HepG2 (cell line): ENCODE measurements around the gene MS4A10. TPM values are rescaled to one million over a fixed set of nuclear protein-coding genes. Genes with fewer than 3 reads are reported as not detected.
"Not testable (repeated sequence)": the region's sequence is repeated elsewhere in the genome, so short reads cannot be mapped to it uniquely, and the experiment has no call there.

Experiments
- ATAC-seq: fragments of 200-7000 bp; cut with Tn5 transposase; 3 replicates; pipeline ENCODE4 v1.9.1; 2020; ENCODE audit warnings: mild to moderate bottlenecking, moderate library complexity
- BruUV-seq: library from RNA; stranded (reverse); fragments of 400-500 nt; replicated peaks from 2 replicates; lab custom pipeline; 2021; lab: Mats Ljungman, UMichigan
- CTCF ChIA-PET: fragments of 300-600 bp; formaldehyde crosslinking; extraction: SDS; loops from one replicate; lab custom pipeline; 2021; ENCODE audit warnings: low total read pairs, inconsistent platforms, low intra/inter-chr PET ratio; lab: Yijun Ruan, JAX
- POLR2A ChIA-PET: fragments of 350-600 bp; sonication (Branson Sonifier 250); formaldehyde crosslinking; loops from one replicate; lab custom pipeline; 2020; ENCODE audit warnings: antibody characterized with exemption, inconsistent platforms; lab: Yijun Ruan, JAX
- DNase-seq: peaks from one replicate; pipeline ENCODE4 v3.0.0-alpha.2; 2015; ENCODE audit warnings: low spot score
- FAIRE-seq: peaks from 3 replicates; lab custom pipeline; 2011; peaks lifted over from hg19 to GRCh38; lab: Jason Lieb, UNC
- H2AFZ ChIP-seq: one replicate; pipeline ENCODE4 v1.6.1; 2011; ENCODE audit warnings: low read length, inconsistent platforms
- H3K27ac ChIP-seq: fragments of 300-600 bp; 3 replicates; pipeline ENCODE4 v1.8.0; 2011; ENCODE audit warnings: mixed run types, mild to moderate bottlenecking, mixed read lengths, low read length, inconsistent platforms; ENCODE audit not compliant: insufficient read depth; ENCODE audit errors: extremely low read length
- H3K27me3 ChIP-seq, 2 experiments: fragments of 200-600 bp in 1 of 2; 2 replicates in 1 of 2; 3 replicates in 1 of 2; pipeline versions ENCODE4 v1.6.0 to v1.8.0; 2011; ENCODE audit warnings: low read length in 2 of 2, mild to moderate bottlenecking in 2 of 2, moderate library complexity in 2 of 2, inconsistent platforms in 1 of 2; ENCODE audit not compliant: insufficient read depth in 2 of 2, control insufficient read depth in 1 of 2
- H3K36me3 ChIP-seq, 2 experiments: fragments of 200-600 bp in 1 of 2; replicated peaks in 1 of 2; 2 replicates in 1 of 2; 3 replicates in 1 of 2; pipeline versions ENCODE4 v1.5.1 to v1.8.0; 2011; ENCODE audit warnings: low read length in 2 of 2, inconsistent platforms in 1 of 2; ENCODE audit not compliant: insufficient read depth in 2 of 2, control insufficient read depth in 1 of 2
- H3K4me1 ChIP-seq: 2 replicates; pipeline ENCODE4 v1.5.1; 2012; ENCODE audit warnings: low read length, inconsistent platforms; ENCODE audit not compliant: insufficient read depth
- H3K4me2 ChIP-seq: 2 replicates; pipeline ENCODE4 v1.6.0; 2011; ENCODE audit warnings: low read depth, low read length, inconsistent platforms
- H3K4me3 ChIP-seq, 3 experiments: fragments of 200-600 bp in 1 of 3; sonication (generic), shearing (Covaris generic) in 1 of 3; replicated peaks in 1 of 3; 2 replicates each; pipeline ENCODE4 v1.5.1; 2011 to 2016; ENCODE audit warnings: low read length in 3 of 3, inconsistent platforms in 2 of 3, low read depth in 2 of 3, mild to moderate bottlenecking in 2 of 3, control low read depth in 1 of 3, mixed read lengths in 1 of 3; ENCODE audit not compliant: insufficient read depth in 1 of 3
- H3K79me2 ChIP-seq: one replicate; pipeline ENCODE4 v1.6.1; 2011; ENCODE audit warnings: low read length, inconsistent platforms; ENCODE audit not compliant: insufficient read depth
- H3K9ac ChIP-seq: 2 replicates; pipeline ENCODE4 v1.6.0; 2011; ENCODE audit warnings: mild to moderate bottlenecking, low read depth, low read length, inconsistent platforms; ENCODE audit not compliant: insufficient read depth
- H3K9me3 ChIP-seq: 2 replicates; pipeline ENCODE4 v1.5.1; 2012; ENCODE audit warnings: mild to moderate bottlenecking, low read length
- H4K20me1 ChIP-seq: 2 replicates; pipeline ENCODE4 v1.6.0; 2011; ENCODE audit warnings: inconsistent platforms, mild to moderate bottlenecking, low read length, moderate library complexity; ENCODE audit not compliant: insufficient read depth
- ATF5 ChIP-seq: sonication (generic); formaldehyde crosslinking; IDR thresholded peaks from 2 replicates; pipeline ENCODE4 v1.4.0; 2020; ENCODE audit warnings: mild to moderate bottlenecking, low read depth, missing genetic modification reagents
- ATM ChIP-seq: fragments of 450-650 bp; IDR thresholded peaks from 2 replicates; pipeline ENCODE4 v1.7.1; 2017; ENCODE audit warnings: mild to moderate bottlenecking, borderline replicate concordance
- CREB1 ChIP-seq, 2 experiments: fragments of 450-650 bp in 1 of 2; IDR thresholded peaks; 2 replicates each; pipeline ENCODE4 v1.6.1; 2016 to 2017; ENCODE audit warnings: control low read depth in 1 of 2, mild to moderate bottlenecking in 1 of 2, missing compliant biosample characterization in 1 of 2, missing genetic modification characterization in 1 of 2
- FOXJ3 ChIP-seq: sonication (generic); formaldehyde crosslinking; IDR thresholded peaks from 2 replicates; pipeline ENCODE4 v1.4.0; 2020; ENCODE audit warnings: missing genetic modification reagents, mild to moderate bottlenecking, borderline replicate concordance
- HMGXB4 ChIP-seq, 2 experiments: sonication (generic) in 1 of 2; formaldehyde crosslinking in 1 of 2; IDR thresholded peaks; 2 replicates each; pipeline versions ENCODE4 v1.4.0 to v1.6.1; 2018 to 2020; ENCODE audit warnings: missing genetic modification reagents in 2 of 2, borderline replicate concordance in 1 of 2, low read depth in 1 of 2, mild to moderate bottlenecking in 1 of 2, missing biosample characterization in 1 of 2
- MBNL3 ChIP-seq: fragments of 250-450 bp; sonication (Bioruptor Pico); conservative IDR thresholded peaks from 2 replicates; pipeline ENCODE4 v1.8.0; 2022; ENCODE audit warnings: mild to moderate bottlenecking, inconsistent platforms
- RNF2 ChIP-seq: fragments of 450-650 bp; conservative IDR thresholded peaks from 2 replicates; pipeline ENCODE4 v1.6.1; 2016; ENCODE audit warnings: low read depth
- TFDP1 ChIP-seq: IDR thresholded peaks from 2 replicates; pipeline ENCODE4 v1.6.1; 2016; ENCODE audit warnings: missing compliant biosample characterization, missing genetic modification reagents, borderline replicate concordance
- ZFP90 ChIP-seq: sonication (generic); formaldehyde crosslinking; IDR thresholded peaks from 2 replicates; pipeline ENCODE4 v1.8.0; 2022; ENCODE audit warnings: missing genetic modification reagents, mild to moderate bottlenecking, inconsistent platforms, borderline replicate concordance
- ZNF24 ChIP-seq: fragments of 450-650 bp; IDR thresholded peaks from 2 replicates; pipeline ENCODE4 v1.6.1; 2017; ENCODE audit warnings: antibody characterized with exemption, mild to moderate bottlenecking
- ZNF33B ChIP-seq: sonication (generic); formaldehyde crosslinking; IDR thresholded peaks from 2 replicates; pipeline ENCODE4 v1.5.1; 2020; ENCODE audit warnings: mild to moderate bottlenecking, missing genetic modification reagents
- ZNF616 ChIP-seq: sonication (generic); formaldehyde crosslinking; IDR thresholded peaks from 2 replicates; pipeline ENCODE4 v1.5.0; 2020; ENCODE audit warnings: low read depth, mild to moderate bottlenecking, missing genetic modification reagents
- ZNF629 ChIP-seq: sonication (generic); formaldehyde crosslinking; conservative IDR thresholded peaks from 2 replicates; pipeline ENCODE4 v1.5.0; 2020; ENCODE audit warnings: missing genetic modification reagents
- ZNF768 ChIP-seq: sonication (generic); formaldehyde crosslinking; IDR thresholded peaks from 2 replicates; pipeline ENCODE4 v1.4.0; 2020; ENCODE audit warnings: missing genetic modification reagents
- WGBS: methylation state at CpG from one replicate; pipeline ENCODE4 v1.1.6; 2017; ENCODE audit warnings: low lambda C conversion rate; 5-methylcytosine and 5-hydroxymethylcytosine counted together
- in situ Hi-C: cut with HindIII; loops from 2 replicates; pipeline ENCODE4 v1.10.0; 2017; ENCODE audit warnings: low pct_unique_long_range_greater_than_20kb; ENCODE audit not compliant: extremely low pct_ligation_motif_present
- intact Hi-C: fragments of 100-400 bp; cut with micrococcal nuclease; formaldehyde crosslinking; loops from one replicate; pipeline ENCODE4 v1.10.0; 2022; ENCODE audit not compliant: unreplicated experiment
- polyA plus RNA-seq, 8 experiments: library from polyadenylated mRNA; depleted of rRNA in 3 of 8; stranded (reverse) in 7 of 8; unstranded in 1 of 8; fragments of >200 nt; fragmentation: Illumina TruSeq in 4 of 8; extraction: Trizol in 4 of 8; gene quantifications; 2 replicates each; pipeline versions ENCODE4 v1.2.1 to v1.2.3, GENCODE V29; 2011 to 2016; ENCODE audit warnings: low read depth in 4 of 8, missing spikeins in 1 of 8, mixed read lengths in 1 of 8; ENCODE audit not compliant: insufficient read depth in 1 of 8
- total RNA-seq, 5 experiments: library from RNA; depleted of rRNA; stranded (reverse); fragments of >200 nt; fragmentation: Illumina TruSeq; extraction: Trizol; gene quantifications; 2 replicates each; pipeline ENCODE4 v1.2.3, GENCODE V29; 2016; ENCODE audit warnings: low read depth in 1 of 5

The MS4A10 gene
- total and polyA plus RNA-seq, 2 of the 13 experiments (the other 11 are each of a cell fraction or from before 2014, with no cell fraction given) = not detected

GRCh38 chr11:60821827-60822599 is 36.9 kb downstream of the MS4A10 start:
- H3K27me3 ChIP-seq = peaks cover 3 to 25% of the 10 kb centered on the region in 2 experiments; a peak in 3 of 5 replicates
- intact Hi-C loops = no loop called here

GRCh38 chr11:60823745-60824306 is 38.7 kb downstream of the MS4A10 start:
- H3K79me2 ChIP-seq, H3K4me1 ChIP-seq, BruUV-seq, H3K9ac ChIP-seq, POLR2A ChIA-PET, H3K4me2 ChIP-seq, H3K27ac ChIP-seq, H3K9me3 ChIP-seq, FAIRE-seq, H4K20me1 ChIP-seq, in situ Hi-C loops, DNase-seq, ATAC-seq, H2AFZ ChIP-seq, CTCF ChIA-PET, H3K4me3 ChIP-seq, intact Hi-C loops, H3K36me3 ChIP-seq: not testable (repeated sequence)
- 70% methylated on average over 5 of the region's 5 CpGs for WGBS
- peaks cover 3 to 35% of the 10 kb centered on the region in 2 experiments; a peak in 4 of 5 replicates for H3K27me3 ChIP-seq

More at GRCh38 chr11:60821827-60822599, 36.9 kb downstream of the MS4A10 start:
- ChIA-PET POLR2A (no interaction called here), CTCF (no interaction called here)
- H3K79me2 ChIP-seq = no peaks in the 10 kb centered on the region
- TF ChIP-seq CREB1 (IDR thresholded peaks at IDR 0.05) = no peak
- no peak for TF ChIP-seq CREB1 (CRISPR knock-in tag; IDR thresholded peaks at IDR 0.05)
- no peak for TF ChIP-seq ATF5 (CRISPR knock-in tag)
- TF ChIP-seq ZNF616 (CRISPR knock-in tag) = no peak
- TF ChIP-seq TFDP1 = no peak
- TF ChIP-seq MBNL3 (CRISPR knock-in tag) = no peak
- TF ChIP-seq ATM = no peak
- no peak for TF ChIP-seq ZNF768 (CRISPR knock-in tag)
- no peak for TF ChIP-seq RNF2
- no peak for TF ChIP-seq ZNF33B (CRISPR knock-in tag)
- no peak for TF ChIP-seq ZNF24
- no peak for TF ChIP-seq HMGXB4 (CRISPR knock-in tag; IDR thresholded peaks at IDR 0.05; ENCODE audit: borderline replicate concordance in 1 of 2, low read depth in 1 of 2)
- no peak for TF ChIP-seq FOXJ3
- TF ChIP-seq ZNF629 = no peak
- no peak for TF ChIP-seq ZFP90
- in situ Hi-C loops = no loop called here
- no peak overlapping the region for H3K9ac ChIP-seq
- DNase-seq = no peak
- H3K4me2 ChIP-seq = no peak overlapping the region
- H2AFZ ChIP-seq = no peak overlapping the region
- H3K9me3 ChIP-seq = peaks cover 3% of the 10 kb centered on the region; the same call in 1 of the 2 replicates
- H3K27ac ChIP-seq = no peak overlapping the region
- no peak for FAIRE-seq
- BruUV-seq = no TSS peak
- no peak overlapping the region for H3K4me3 ChIP-seq
- H3K36me3 ChIP-seq = no peaks in the 10 kb centered on the region
- H4K20me1 ChIP-seq = no peaks in the 10 kb centered on the region
- H3K4me1 ChIP-seq = peaks cover 7% of the 10 kb centered on the region
- no peak for ATAC-seq
- WGBS = 34% methylated on average over 7 of the region's 15 CpGs
